K562 (cell line): ENCODE results near the gene HEMGN. TPM values are rescaled to one million over a fixed set of nuclear protein-coding genes. Genes with fewer than 3 reads are reported as not detected.

Experiments used
- ATAC-seq: fragments of 200-7000 bp; cut with Tn5 transposase; 3 replicates; pipeline ENCODE4 v1.9.1; 2020; ENCODE audit warnings: moderate library complexity
- BruUV-seq: library from RNA; stranded (reverse); fragments of 400-500 nt; replicated peaks from 2 replicates; lab custom pipeline; 2021; lab: Mats Ljungman, UMichigan
- CTCF ChIA-PET: fragments of 300-600 bp; formaldehyde crosslinking; extraction: SDS; loops from one replicate; lab custom pipeline; 2021; ENCODE audit warnings: low intra/inter-chr PET ratio; lab: Yijun Ruan, JAX
- POLR2A ChIA-PET: fragments of 300-600, 350-650 bp; sonication (Branson Sonifier 250); formaldehyde crosslinking; extraction: SDS; loops from one replicate; lab custom pipeline; 2021; ENCODE audit warnings: antibody characterized with exemption, inconsistent platforms; lab: Yijun Ruan, JAX
- DNase-seq, 4 experiments: peaks; one replicate each; pipeline versions ENCODE4 v3.0.0 to v3.0.0-alpha.2; 2011 to 2018; ENCODE audit warnings: low spot score in 3 of 4, mixed read lengths in 3 of 4; ENCODE audit errors: extremely low read depth in 1 of 4
- FAIRE-seq: peaks from 2 replicates; lab custom pipeline; 2011; peaks lifted over from hg19 to GRCh38; lab: Jason Lieb, UNC
- H2AFZ ChIP-seq: 2 replicates; pipeline ENCODE4 v1.6.0; 2011; ENCODE audit warnings: low read depth, low read length, control low read depth, inconsistent platforms
- H3K27ac ChIP-seq: fragments of 200-600 bp; 3 replicates; pipeline ENCODE4 v1.8.0; 2011; ENCODE audit warnings: low read depth, mild to moderate bottlenecking, control low read depth, inconsistent platforms, low read length, moderate library complexity, mixed read lengths; ENCODE audit errors: extremely low read depth
- H3K27me3 ChIP-seq, 2 experiments: fragments of 300-600 bp in 1 of 2; 2 replicates in 1 of 2; 3 replicates in 1 of 2; pipeline versions ENCODE4 v1.6.0 to v1.8.0; 2011; ENCODE audit warnings: inconsistent platforms in 2 of 2, low read length in 2 of 2, mild to moderate bottlenecking in 1 of 2, mixed read lengths in 1 of 2, moderate library complexity in 1 of 2; ENCODE audit not compliant: control insufficient read depth in 2 of 2, insufficient read depth in 2 of 2
- H3K36me3 ChIP-seq: fragments of 300-600 bp; 3 replicates; pipeline ENCODE4 v1.8.0; 2011; ENCODE audit warnings: mild to moderate bottlenecking, low read length, inconsistent platforms; ENCODE audit not compliant: control insufficient read depth, insufficient read depth
- H3K4me1 ChIP-seq, 2 experiments: fragments of 200-600 bp in 1 of 2; replicated peaks in 1 of 2; 2 replicates in 1 of 2; 3 replicates in 1 of 2; pipeline versions ENCODE4 v1.5.1 to v1.8.0; 2011; ENCODE audit warnings: inconsistent platforms in 2 of 2, low read length in 2 of 2, mild to moderate bottlenecking in 1 of 2, mixed read lengths in 1 of 2, moderate library complexity in 1 of 2; ENCODE audit not compliant: control insufficient read depth in 2 of 2, insufficient read depth in 2 of 2
- H3K4me2 ChIP-seq: 2 replicates; pipeline ENCODE4 v1.6.1; 2011; ENCODE audit warnings: low read length, control low read depth, inconsistent platforms, mixed read lengths; ENCODE audit not compliant: insufficient read depth
- H3K4me3 ChIP-seq: fragments of 200-600 bp; sonication (generic), shearing (Covaris generic); 2 replicates; pipeline ENCODE4 v1.5.1; 2016; ENCODE audit warnings: control low read depth, inconsistent platforms
- H3K79me2 ChIP-seq: fragments of 200-600 bp; 3 replicates; pipeline ENCODE4 v1.8.0; 2011; ENCODE audit warnings: low read length, inconsistent platforms; ENCODE audit not compliant: control insufficient read depth, insufficient read depth
- H3K9ac ChIP-seq, 2 experiments: 2 replicates each; pipeline versions ENCODE4 v1.6.0 to v1.6.1; 2011; ENCODE audit warnings: low read depth in 2 of 2, low read length in 2 of 2, control low read depth in 1 of 2, inconsistent platforms in 1 of 2, mild to moderate bottlenecking in 1 of 2, mixed read lengths in 1 of 2; ENCODE audit not compliant: insufficient read depth in 1 of 2
- H3K9me1 ChIP-seq: one replicate; pipeline ENCODE4 v1.6.0; 2011; ENCODE audit warnings: inconsistent platforms, mild to moderate bottlenecking, low read length, moderate library complexity; ENCODE audit not compliant: control insufficient read depth, insufficient read depth
- H3K9me3 ChIP-seq: replicated peaks from 2 replicates; pipeline ENCODE4 v1.5.1; 2011; ENCODE audit warnings: low read depth, low read length, inconsistent platforms; ENCODE audit not compliant: control insufficient read depth, insufficient read depth
- H4K20me1 ChIP-seq: replicated peaks from 2 replicates; pipeline ENCODE4 v1.6.1; 2011; ENCODE audit warnings: low read length, inconsistent platforms, mixed read lengths; ENCODE audit not compliant: control insufficient read depth, insufficient read depth
- CREBBP ChIP-seq: IDR thresholded peaks from one replicate; pipeline ENCODE4 v1.6.1; 2012; ENCODE audit warnings: low read depth, mild to moderate bottlenecking, control low read depth, inconsistent platforms, low read length
- HNRNPUL1 ChIP-seq: fragments of 200-400 bp; formaldehyde crosslinking; IDR thresholded peaks from 2 replicates; pipeline ENCODE4 v1.6.1; 2017; ENCODE audit warnings: low read length
- RAD51 ChIP-seq: fragments of 450-650 bp; IDR thresholded peaks from 2 replicates; pipeline ENCODE4 v1.7.1; 2016; ENCODE audit warnings: low read depth, mild to moderate bottlenecking, borderline replicate concordance
- TSC22D4 ChIP-seq: fragments of 450-650 bp; IDR thresholded peaks from 2 replicates; pipeline ENCODE4 v1.6.1; 2016; ENCODE audit warnings: missing genetic modification characterization, missing biosample characterization, control low read depth
- ZNF133 ChIP-seq: fragments of 250-450 bp; sonication (Bioruptor Pico); IDR thresholded peaks from 2 replicates; pipeline ENCODE4 v1.4.0; 2020; ENCODE audit warnings: mild to moderate bottlenecking
- ZNF384 ChIP-seq: IDR thresholded peaks from 2 replicates; pipeline ENCODE4 v1.6.1; 2012; ENCODE audit warnings: low read depth, low read length, improper control_type of control experiment
- WGBS: fragments of 100-300 bp; shearing (Covaris generic); methylation state at CpG from one replicate; pipeline ENCODE4 v1.1.6; 2016; ENCODE audit warnings: low coverage, mixed read lengths; ENCODE audit not compliant: insufficient coverage; ENCODE audit errors: missing lambda C conversion rate; 5-methylcytosine and 5-hydroxymethylcytosine counted together
- in situ Hi-C: fragments of 300-500 bp; cut with MboI; formaldehyde crosslinking; loops from 4 replicates; pipeline ENCODE4 v1.15.0; 2018; ENCODE audit warnings: inconsistent platforms, mixed read lengths
- intact Hi-C: fragments of 100-400 bp; cut with micrococcal nuclease; formaldehyde crosslinking; loops from 2 replicates; pipeline ENCODE4 v1.14.2; 2022
- polyA plus RNA-seq, 8 experiments: library from polyadenylated mRNA; depleted of rRNA in 4 of 8; stranded (reverse) in 5 of 8; unstranded in 3 of 8; fragments of >200 nt; fragmentation: Nextera tagmentation in 2 of 8; fragmentation: Illumina TruSeq in 1 of 8; extraction: Ambion mirVana in 2 of 8; extraction: Trizol in 1 of 8; gene quantifications; 2 replicates each; pipeline versions ENCODE4 v1.2.1 to v1.2.3, GENCODE V29; 2011 to 2014; ENCODE audit warnings: inconsistent platforms in 1 of 8, missing spikeins in 1 of 8
- total RNA-seq, 7 experiments: library from RNA; depleted of rRNA in 6 of 7; stranded (reverse); fragments of >200 nt in 6 of 7; fragmentation: Illumina TruSeq in 2 of 7; extraction: Trizol in 2 of 7; gene quantifications; 2 replicates each; pipeline versions ENCODE4 v1.2.1 to v1.2.3, GENCODE V29; 2011 to 2021; ENCODE audit warnings: low replicate concordance in 1 of 7

HEMGN gene
- total and polyA plus RNA-seq, 9 of the 15 experiments (the other 6 are each of a cell fraction or from before 2014, with no cell fraction given) = 56.3 to 258 (median 137) TPM

GRCh38 chr9:97978371-97979130 is 40.6 kb upstream of the HEMGN start:
- ChIA-PET POLR2A (interaction anchor here (0.6 to 5.3 kb wide), 5 partner anchors 9 to 67 kb away, joined by 3 to 84 read pairs (median 3); no protein-coding TSS in a partner anchor), CTCF (no interaction called here)
- DNase-seq (no peak), ATAC-seq (no peak), FAIRE-seq (no peak)
- intact Hi-C loops (no loop called here), in situ Hi-C loops (no loop called here)
- Histone ChIP-seq H4K20me1 (no peaks in the 10 kb centered on the region), H2AFZ (peak overlapping the region; percentile 63), H3K79me2 (peaks cover 28% of the 10 kb centered on the region), H3K27ac (peak overlapping the region; percentile 33; the same call in 1 of the 3 replicates), H3K4me2 (no peak overlapping the region), H3K4me1 (peaks cover 24 to 36% of the 10 kb centered on the region in 2 experiments; a peak in 4 of 5 replicates), H3K36me3 (no peaks in the 10 kb centered on the region; the same call in 2 of the 3 replicates), H3K4me3 (no peak overlapping the region), H3K9me3 (peaks cover 4% of the 10 kb centered on the region; the same call in 1 of the 2 replicates), H3K9ac (peak overlapping the region in 1 of 2 experiments; percentile 66; a peak in 2 of 4 replicates), H3K9me1 (no peaks in the 10 kb centered on the region), H3K27me3 (no peaks in the 10 kb centered on the region)
- WGBS = 92% methylated on average over 3 of the region's 3 CpGs
- BruUV-seq = no TSS peak
- TF ChIP-seq RAD51 (no peak), HNRNPUL1 (no peak), CREBBP (no peak), TSC22D4 (tag) (no peak), ZNF384 (no peak), ZNF133 (CRISPR knock-in tag) (no peak)
- TF ChIP-seq, all 486 proteins: peak for 0
